ENCODE data around the gene TSPAN32.

GRCh38 chr11:2342981-2343380, 41.2 kb downstream of the TSPAN32 start:
- TF ChIP-seq ELF4 (IDR thresholded peaks at IDR 0.05) (no peak), ARNT (IDR thresholded peaks at IDR 0.05) (no peak), LEF1 (IDR thresholded peaks at IDR 0.05; ENCODE audit: borderline replicate concordance) (no peak)
